ENCODE results near the gene ARSH. TPM values are rescaled to one million over a fixed set of nuclear protein-coding genes. Genes with fewer than 3 reads are reported as not detected.

ARSH gene
- total RNA-seq, 2 donors from 2014 or later: not detected

DNA sequence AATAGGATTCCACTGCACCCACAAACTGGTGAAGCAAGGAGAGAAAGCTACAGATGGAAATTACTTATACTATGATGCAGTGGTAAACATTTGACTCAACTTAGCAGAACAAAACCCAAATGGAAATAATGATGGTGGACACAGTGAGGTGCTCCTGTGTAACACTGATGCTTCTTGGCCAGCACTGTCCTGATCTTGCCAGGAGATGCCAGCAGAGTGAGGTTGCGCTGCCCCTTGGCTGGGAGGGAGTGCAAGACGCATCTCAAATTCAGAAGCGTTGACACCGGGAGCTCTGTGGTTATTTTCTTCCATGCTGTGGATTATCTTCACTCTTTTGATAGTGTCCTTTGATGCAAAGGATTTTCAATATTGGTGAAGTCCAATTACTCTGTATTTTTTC, 22.0 kb upstream of the ARSH start:
- H3K27me3 Mint-ChIP-seq (ENCODE audit: insufficient read depth): no peaks in the 10 kb centered on the region
- no peaks in the 10 kb centered on the region for H3K36me3 ChIP-seq (ENCODE audit: control insufficient read depth, insufficient read depth, low read length)
- no peaks in the 10 kb centered on the region for H3K4me1 Mint-ChIP-seq
- H3K9me3 ChIP-seq (ENCODE audit: control insufficient read depth, low read length): no peaks in the 10 kb centered on the region
- TF ChIP-seq, protein P1, sequence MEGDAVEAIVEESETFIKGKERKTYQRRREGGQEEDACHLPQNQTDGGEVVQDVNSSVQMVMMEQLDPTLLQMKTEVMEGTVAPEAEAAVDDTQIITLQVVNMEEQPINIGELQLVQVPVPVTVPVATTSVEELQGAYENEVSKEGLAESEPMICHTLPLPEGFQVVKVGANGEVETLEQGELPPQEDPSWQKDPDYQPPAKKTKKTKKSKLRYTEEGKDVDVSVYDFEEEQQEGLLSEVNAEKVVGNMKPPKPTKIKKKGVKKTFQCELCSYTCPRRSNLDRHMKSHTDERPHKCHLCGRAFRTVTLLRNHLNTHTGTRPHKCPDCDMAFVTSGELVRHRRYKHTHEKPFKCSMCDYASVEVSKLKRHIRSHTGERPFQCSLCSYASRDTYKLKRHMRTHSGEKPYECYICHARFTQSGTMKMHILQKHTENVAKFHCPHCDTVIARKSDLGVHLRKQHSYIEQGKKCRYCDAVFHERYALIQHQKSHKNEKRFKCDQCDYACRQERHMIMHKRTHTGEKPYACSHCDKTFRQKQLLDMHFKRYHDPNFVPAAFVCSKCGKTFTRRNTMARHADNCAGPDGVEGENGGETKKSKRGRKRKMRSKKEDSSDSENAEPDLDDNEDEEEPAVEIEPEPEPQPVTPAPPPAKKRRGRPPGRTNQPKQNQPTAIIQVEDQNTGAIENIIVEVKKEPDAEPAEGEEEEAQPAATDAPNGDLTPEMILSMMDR (conservative IDR thresholded peaks at IDR 0.05): peak; percentile 36
- H3K36me3 Mint-ChIP-seq (ENCODE audit: low read depth): peaks cover 4% of the 10 kb centered on the region
- H3K27ac ChIP-seq (ENCODE audit: low read depth, low read length): no peak overlapping the region
- DNase-seq: no peak
- no peaks in the 10 kb centered on the region for H3K4me1 ChIP-seq (ENCODE audit: control insufficient read depth, insufficient read depth, low read length)
- H3K27ac Mint-ChIP-seq: no peak overlapping the region
- H3K4me3 ChIP-seq (ENCODE audit: low read length): no peak overlapping the region
- WGBS, 2 experiments (ENCODE audit: insufficient coverage in 1 of 2, insufficient read length in 1 of 2): 98% methylated on average over 4 of the region's 4 CpGs; no CpG with 5 or more reads in 1 of the 2 experiments
- no peaks in the 10 kb centered on the region for H3K27me3 ChIP-seq (ENCODE audit: control insufficient read depth, insufficient read depth, low read length, poor library complexity, severe bottlenecking)
- no peak overlapping the region for H3K9ac ChIP-seq (ENCODE audit: extremely low read depth, low read length, poor library complexity, severe bottlenecking)
- peaks cover 29% of the 10 kb centered on the region for H3K9me3 Mint-ChIP-seq
- no peak overlapping the region for H3K4me3 Mint-ChIP-seq

DNA sequence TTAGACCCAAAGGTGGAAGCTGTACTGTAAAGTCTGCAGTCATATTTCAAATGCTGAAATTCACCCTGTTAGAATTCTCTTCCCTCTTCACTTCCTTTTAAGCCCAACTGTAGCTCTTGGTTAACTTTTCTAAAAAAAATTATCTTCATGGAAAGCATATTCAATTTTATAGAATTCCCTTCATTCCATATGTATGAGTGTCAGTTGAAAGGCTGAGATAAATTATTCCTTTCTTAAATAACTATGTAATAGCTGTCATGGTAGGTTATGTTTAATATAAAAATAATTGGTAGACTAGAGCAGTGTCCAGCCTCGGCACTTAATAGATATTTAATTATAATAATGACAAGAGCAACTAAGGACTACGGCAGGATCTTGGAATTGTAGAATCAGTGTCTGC, 16.8 kb upstream of the ARSH start:
- 100% methylated on average over 1 of the region's 2 CpGs; no CpG with 5 or more reads in 1 of the 2 experiments for WGBS, 2 experiments (ENCODE audit: insufficient coverage in 1 of 2, insufficient read length in 1 of 2)
- Mint-ChIP-seq H3K36me3 (ENCODE audit: low read depth) (no peaks in the 10 kb centered on the region), H3K27ac (no peak overlapping the region), H3K4me1 (peaks cover under 1% of the 10 kb centered on the region), H3K27me3 (ENCODE audit: insufficient read depth) (no peaks in the 10 kb centered on the region), H3K9me3 (peaks cover 4% of the 10 kb centered on the region), H3K4me3 (no peak overlapping the region)
- Histone ChIP-seq H3K4me1 (ENCODE audit: control insufficient read depth, insufficient read depth, low read length) (no peaks in the 10 kb centered on the region), H3K27me3 (ENCODE audit: control insufficient read depth, insufficient read depth, low read length, poor library complexity, severe bottlenecking) (no peaks in the 10 kb centered on the region), H3K9ac (ENCODE audit: extremely low read depth, low read length, poor library complexity, severe bottlenecking) (no peak overlapping the region), H3K36me3 (ENCODE audit: control insufficient read depth, insufficient read depth, low read length) (no peaks in the 10 kb centered on the region), H3K9me3 (ENCODE audit: control insufficient read depth, low read length) (no peaks in the 10 kb centered on the region), H3K4me3 (ENCODE audit: low read length) (no peak overlapping the region), H3K27ac (ENCODE audit: low read depth, low read length) (no peak overlapping the region)
- DNase-seq: no peak
- TF ChIP-seq, protein P1 (conservative IDR thresholded peaks at IDR 0.05): no peak

DNA sequence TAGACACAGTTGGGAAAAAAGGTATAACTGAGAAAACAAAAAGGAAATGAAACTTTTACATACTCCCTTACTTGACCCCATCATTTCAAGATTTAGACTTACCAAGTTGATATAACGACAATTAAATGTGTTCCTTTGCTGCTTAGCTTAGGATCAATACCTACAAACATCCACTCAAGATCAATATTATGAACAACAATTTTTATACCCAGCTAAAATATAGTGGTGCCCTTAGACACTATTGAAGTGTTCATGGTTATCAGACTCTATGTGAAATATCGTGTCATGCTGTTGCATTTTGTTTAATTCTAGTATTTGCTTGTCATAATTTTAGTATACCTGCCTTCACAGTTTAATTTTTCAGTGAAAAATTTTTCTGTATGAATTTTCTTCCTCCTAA, 4.2 kb downstream of the ARSH start:
- no peaks in the 10 kb centered on the region for H3K36me3 ChIP-seq (ENCODE audit: control insufficient read depth, insufficient read depth, low read length)
- H3K4me1 ChIP-seq (ENCODE audit: control insufficient read depth, insufficient read depth, low read length): no peaks in the 10 kb centered on the region
- H3K4me1 Mint-ChIP-seq: no peaks in the 10 kb centered on the region
- H3K4me3 ChIP-seq (ENCODE audit: low read length): no peak overlapping the region
- no peak overlapping the region for H3K4me3 Mint-ChIP-seq
- WGBS, 2 experiments (ENCODE audit: insufficient coverage in 1 of 2, insufficient read length in 1 of 2): 98% methylated on average over 2 of the region's 2 CpGs; no CpG with 5 or more reads in 1 of the 2 experiments
- no peaks in the 10 kb centered on the region for H3K27me3 Mint-ChIP-seq (ENCODE audit: insufficient read depth)
- no peaks in the 10 kb centered on the region for H3K27me3 ChIP-seq (ENCODE audit: control insufficient read depth, insufficient read depth, low read length, poor library complexity, severe bottlenecking)
- no peak for DNase-seq
- H3K9ac ChIP-seq (ENCODE audit: extremely low read depth, low read length, poor library complexity, severe bottlenecking): no peak overlapping the region
- H3K9me3 ChIP-seq (ENCODE audit: control insufficient read depth, low read length): peaks cover 8% of the 10 kb centered on the region
- peaks cover 54% of the 10 kb centered on the region for H3K9me3 Mint-ChIP-seq
- no peak overlapping the region for H3K27ac Mint-ChIP-seq
- no peaks in the 10 kb centered on the region for H3K36me3 Mint-ChIP-seq (ENCODE audit: low read depth)
- no peak overlapping the region for H3K27ac ChIP-seq (ENCODE audit: low read depth, low read length)
- TF ChIP-seq, protein P1 (conservative IDR thresholded peaks at IDR 0.05): no peak
